NB4 (cell line): Measurements from ENCODE around the gene RABL3.

Experiments
- MYC ChIP-seq: IDR thresholded peaks from 2 replicates; pipeline ENCODE4 v1.6.1; 2011; ENCODE audit warnings: low read depth, low read length
- POLR2A ChIP-seq: IDR thresholded peaks from 2 replicates; pipeline ENCODE4 v1.6.1; 2011; ENCODE audit warnings: mild to moderate bottlenecking; ENCODE audit not compliant: insufficient read length; ENCODE audit errors: extremely low read depth
- TF ChIP-seq, protein P1 (sequence below): IDR thresholded peaks from one replicate; pipeline ENCODE4 v1.5.1; 2012; ENCODE audit warnings: low read depth, low read length

DNA sequence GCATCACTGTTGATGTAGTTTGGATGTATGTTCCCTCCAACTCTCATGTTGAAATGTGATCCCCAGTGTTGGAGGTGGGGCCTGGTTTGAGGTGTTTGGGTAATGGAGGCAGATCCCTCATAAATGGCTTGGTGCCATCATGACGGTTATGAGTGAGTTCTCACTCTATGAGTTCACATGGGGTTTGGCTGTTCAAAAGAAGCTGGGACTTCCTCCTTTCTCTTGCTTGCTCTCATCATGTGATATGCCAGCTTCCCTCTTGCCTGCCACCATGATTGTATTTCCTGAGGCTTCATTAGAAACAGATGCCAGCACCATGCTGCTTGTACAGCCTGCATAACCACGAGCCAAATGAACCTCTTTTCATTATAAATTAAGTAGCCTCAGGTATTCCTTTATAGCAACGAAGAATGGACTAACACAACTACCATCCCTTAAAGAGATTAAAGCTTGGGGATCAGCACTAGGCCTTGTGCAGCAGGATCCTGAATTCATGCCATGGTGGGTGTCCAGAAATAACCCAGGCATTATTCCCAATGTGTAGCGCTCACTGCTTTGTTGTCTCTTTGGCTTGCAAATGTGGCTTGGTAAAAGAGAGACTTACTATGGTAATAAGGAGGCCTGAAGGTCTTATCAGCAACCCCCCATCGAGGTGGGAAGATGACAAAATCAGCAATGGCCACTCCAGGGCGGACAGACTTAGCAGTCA is 104.3 kb downstream of the RABL3 start:
- TF ChIP-seq, protein P1, sequence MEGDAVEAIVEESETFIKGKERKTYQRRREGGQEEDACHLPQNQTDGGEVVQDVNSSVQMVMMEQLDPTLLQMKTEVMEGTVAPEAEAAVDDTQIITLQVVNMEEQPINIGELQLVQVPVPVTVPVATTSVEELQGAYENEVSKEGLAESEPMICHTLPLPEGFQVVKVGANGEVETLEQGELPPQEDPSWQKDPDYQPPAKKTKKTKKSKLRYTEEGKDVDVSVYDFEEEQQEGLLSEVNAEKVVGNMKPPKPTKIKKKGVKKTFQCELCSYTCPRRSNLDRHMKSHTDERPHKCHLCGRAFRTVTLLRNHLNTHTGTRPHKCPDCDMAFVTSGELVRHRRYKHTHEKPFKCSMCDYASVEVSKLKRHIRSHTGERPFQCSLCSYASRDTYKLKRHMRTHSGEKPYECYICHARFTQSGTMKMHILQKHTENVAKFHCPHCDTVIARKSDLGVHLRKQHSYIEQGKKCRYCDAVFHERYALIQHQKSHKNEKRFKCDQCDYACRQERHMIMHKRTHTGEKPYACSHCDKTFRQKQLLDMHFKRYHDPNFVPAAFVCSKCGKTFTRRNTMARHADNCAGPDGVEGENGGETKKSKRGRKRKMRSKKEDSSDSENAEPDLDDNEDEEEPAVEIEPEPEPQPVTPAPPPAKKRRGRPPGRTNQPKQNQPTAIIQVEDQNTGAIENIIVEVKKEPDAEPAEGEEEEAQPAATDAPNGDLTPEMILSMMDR: no peak
- no peak for TF ChIP-seq POLR2A
- no peak for TF ChIP-seq MYC
